H1 (cell line): ENCODE data around the gene RREB1. TPM values are rescaled to one million over a fixed set of nuclear protein-coding genes. Genes with fewer than 3 reads are reported as not detected.

Source experiments
- CTCF ChIA-PET: fragments of 300-600 bp; sonication (Branson Sonifier 250); formaldehyde crosslinking; loops from one replicate; lab custom pipeline; 2021; ENCODE audit not compliant: partially characterized antibody; lab: Charles Lee
- POLR2A ChIA-PET: fragments of 300-600 bp; sonication (Branson Sonifier 250); formaldehyde crosslinking; loops from one replicate; lab custom pipeline; 2021; ENCODE audit warnings: inconsistent platforms; ENCODE audit not compliant: partially characterized antibody; lab: Charles Lee
- DNase-seq, 2 experiments: peaks; one replicate each; pipeline versions ENCODE4 v3.0.0 to v3.0.0-alpha.2; 2010 to 2022; ENCODE audit warnings: low spot score in 2 of 2, low read depth in 1 of 2, mixed read lengths in 1 of 2
- FAIRE-seq: peaks from 2 replicates; lab custom pipeline; 2011; peaks lifted over from hg19 to GRCh38; lab: Jason Lieb, UNC
- H2AFZ ChIP-seq: 2 replicates; pipeline ENCODE4 v1.8.1; 2012; ENCODE audit warnings: low read length, inconsistent platforms
- H2AK5ac ChIP-seq: 2 replicates; pipeline ENCODE4 v1.6.1; 2013; ENCODE audit warnings: low read depth, low read length
- H2BK120ac ChIP-seq: replicated peaks from 2 replicates; pipeline ENCODE3; 2013; ENCODE audit warnings: low read depth, low read length, inconsistent platforms
- H2BK12ac ChIP-seq: 2 replicates; pipeline ENCODE4 v1.6.1; 2013; ENCODE audit warnings: low read depth, low read length
- H2BK15ac ChIP-seq: 2 replicates; pipeline ENCODE4 v1.6.1; 2013; ENCODE audit warnings: low read length
- H2BK20ac ChIP-seq: 2 replicates; pipeline ENCODE4 v1.6.1; 2013; ENCODE audit warnings: low read length
- H2BK5ac ChIP-seq: 2 replicates; pipeline ENCODE4 v1.6.1; 2013; ENCODE audit warnings: low read depth, low read length
- H3K14ac ChIP-seq: 2 replicates; pipeline ENCODE4 v1.6.1; 2013; ENCODE audit warnings: inconsistent platforms; ENCODE audit not compliant: insufficient read length
- H3K18ac ChIP-seq: 2 replicates; pipeline ENCODE4 v1.6.1; 2013; ENCODE audit warnings: low read length; ENCODE audit errors: extremely low read depth
- H3K23ac ChIP-seq: 2 replicates; pipeline ENCODE4 v1.6.1; 2013; ENCODE audit warnings: inconsistent platforms; ENCODE audit not compliant: insufficient read length
- H3K23me2 ChIP-seq: 2 replicates; pipeline ENCODE4 v1.6.1; 2013; ENCODE audit warnings: low read depth, low read length
- H3K27ac ChIP-seq: 2 replicates; pipeline ENCODE4 v1.6.1; 2011; ENCODE audit warnings: low read depth, low read length, inconsistent platforms
- H3K27me3 ChIP-seq, 4 experiments: replicated peaks in 1 of 4; 1 replicate in 1 of 4; 2 replicates in 3 of 4; pipeline versions ENCODE4 v1.6.1 to v1.8.1; 2011 to 2013; ENCODE audit warnings: low read length in 3 of 4, mild to moderate bottlenecking in 3 of 4, inconsistent platforms in 2 of 4, mixed read lengths in 2 of 4, moderate library complexity in 1 of 4; ENCODE audit not compliant: control insufficient read depth in 3 of 4, insufficient read depth in 3 of 4; ENCODE audit errors: extremely low read depth in 1 of 4
- H3K36me3 ChIP-seq, 4 experiments: 2 replicates each; pipeline versions ENCODE4 v1.6.1 to v1.8.1; 2011 to 2013; ENCODE audit warnings: mild to moderate bottlenecking in 4 of 4, low read length in 3 of 4, moderate library complexity in 2 of 4, control low read depth in 1 of 4, inconsistent platforms in 1 of 4; ENCODE audit not compliant: insufficient read depth in 4 of 4, control insufficient read depth in 2 of 4
- H3K4ac ChIP-seq: replicated peaks from 2 replicates; pipeline ENCODE3; 2013; ENCODE audit warnings: low read length, low read depth, mixed read lengths, inconsistent platforms; ENCODE audit not compliant: insufficient read length
- H3K4me1 ChIP-seq, 4 experiments: replicated peaks in 1 of 4; 1 replicate in 1 of 4; 2 replicates in 3 of 4; pipeline versions ENCODE4 v1.6.1 to v1.8.1; 2011 to 2013; ENCODE audit warnings: low read length in 3 of 4, inconsistent platforms in 2 of 4, mixed read lengths in 1 of 4; ENCODE audit not compliant: insufficient read depth in 4 of 4, control insufficient read depth in 3 of 4
- H3K4me2 ChIP-seq, 2 experiments: 2 replicates each; pipeline versions ENCODE4 v1.6.1 to v1.8.1; 2011 to 2013; ENCODE audit warnings: low read depth in 2 of 2, low read length in 2 of 2, control low read depth in 1 of 2, inconsistent platforms in 1 of 2, mild to moderate bottlenecking in 1 of 2; ENCODE audit not compliant: insufficient read depth in 1 of 2
- H3K4me3 ChIP-seq, 4 experiments: fragments of 200-600, 300-600 bp in 1 of 4; sonication (generic), shearing (Covaris generic), sonication (Bioruptor Twin) in 1 of 4; 2 replicates each; pipeline versions ENCODE4 v1.5.1 to v1.8.1; 2011 to 2016; ENCODE audit warnings: low read length in 4 of 4, low read depth in 3 of 4, control low read depth in 2 of 4, inconsistent platforms in 2 of 4, mild to moderate bottlenecking in 2 of 4, mixed read lengths in 1 of 4, moderate library complexity in 1 of 4; ENCODE audit not compliant: insufficient read depth in 2 of 4; ENCODE audit errors: extremely low read depth in 1 of 4
- H3K56ac ChIP-seq: replicated peaks from 2 replicates; pipeline ENCODE3; 2013; ENCODE audit warnings: low read depth, mild to moderate bottlenecking, mixed read lengths, low read length, inconsistent platforms; ENCODE audit not compliant: insufficient read length
- H3K79me1 ChIP-seq: 2 replicates; pipeline ENCODE4 v1.6.1; 2013; ENCODE audit warnings: low read depth, low read length, control low read depth
- H3K79me2 ChIP-seq, 2 experiments: 2 replicates each; pipeline versions ENCODE4 v1.6.1 to v1.8.1; 2012 to 2013; ENCODE audit warnings: low read length in 2 of 2, mild to moderate bottlenecking in 2 of 2, inconsistent platforms in 1 of 2; ENCODE audit not compliant: insufficient read depth in 2 of 2, control insufficient read depth in 1 of 2
- H3K9ac ChIP-seq, 4 experiments: replicated peaks in 1 of 4; 1 replicate in 1 of 4; 2 replicates in 3 of 4; pipeline versions ENCODE4 v1.6.1 to v1.8.1; 2011 to 2013; ENCODE audit warnings: low read depth in 3 of 4, low read length in 3 of 4, control low read depth in 2 of 4, mild to moderate bottlenecking in 2 of 4, moderate library complexity in 2 of 4, inconsistent platforms in 1 of 4; ENCODE audit errors: extremely low read depth in 1 of 4
- H3K9me3 ChIP-seq, 2 experiments: 2 replicates each; pipeline versions ENCODE4 v1.6.1 to v1.8.1; 2012 to 2013; ENCODE audit warnings: mild to moderate bottlenecking in 2 of 2, moderate library complexity in 2 of 2, control low read depth in 1 of 2, inconsistent platforms in 1 of 2, low read depth in 1 of 2, low read length in 1 of 2, mixed read lengths in 1 of 2; ENCODE audit not compliant: insufficient read depth in 2 of 2
- H4K20me1 ChIP-seq, 2 experiments: replicated peaks in 1 of 2; 2 replicates each; pipeline versions ENCODE3 to v1.8.1; 2011 to 2013; ENCODE audit warnings: inconsistent platforms in 2 of 2, low read length in 2 of 2, mild to moderate bottlenecking in 1 of 2; ENCODE audit not compliant: insufficient read depth in 2 of 2, control insufficient read depth in 1 of 2
- H4K5ac ChIP-seq: 2 replicates; pipeline ENCODE4 v1.6.1; 2013; ENCODE audit warnings: low read length, low read depth, mixed read lengths, inconsistent platforms; ENCODE audit not compliant: insufficient read length
- H4K8ac ChIP-seq: 2 replicates; pipeline ENCODE4 v1.8.0; 2013; ENCODE audit warnings: mild to moderate bottlenecking, moderate library complexity, low read length, inconsistent platforms; ENCODE audit not compliant: insufficient read depth; ENCODE audit errors: extremely low read depth
- H4K91ac ChIP-seq: replicated peaks from 2 replicates; pipeline ENCODE3; 2013; ENCODE audit warnings: low read length, mixed read lengths, inconsistent platforms; ENCODE audit not compliant: insufficient read length
- BCL11A ChIP-seq, 2 experiments: IDR thresholded peaks; one replicate each; pipeline ENCODE4 v1.6.1; 2011; ENCODE audit warnings: low read depth in 2 of 2, low read length in 2 of 2, mild to moderate bottlenecking in 2 of 2
- CHD1 ChIP-seq: IDR thresholded peaks from 2 replicates; pipeline ENCODE4 v1.6.1; 2012; ENCODE audit warnings: low read depth, low read length, improper control_type of control experiment
- CTBP2 ChIP-seq: IDR thresholded peaks from 2 replicates; pipeline ENCODE4 v1.7.0; 2011; ENCODE audit warnings: borderline replicate concordance, mild to moderate bottlenecking, moderate library complexity, mixed read lengths, low read length; ENCODE audit not compliant: insufficient read depth, insufficient read length
- NANOG ChIP-seq: IDR thresholded peaks from 2 replicates; pipeline ENCODE4 v1.6.1; 2011; ENCODE audit warnings: low read length, low read depth, mild to moderate bottlenecking, inconsistent platforms; ENCODE audit not compliant: insufficient read depth, poor library complexity, severe bottlenecking
- NRF1 ChIP-seq: IDR thresholded peaks from 2 replicates; pipeline ENCODE4 v1.6.1; 2011; ENCODE audit warnings: mild to moderate bottlenecking, low read depth, low read length, improper control_type of control experiment
- TAF1 ChIP-seq: IDR thresholded peaks from 2 replicates; pipeline ENCODE4 v1.6.1; 2011; ENCODE audit warnings: mild to moderate bottlenecking, low read depth, low read length
- USF2 ChIP-seq: IDR thresholded peaks from 2 replicates; pipeline ENCODE4 v1.6.1; 2011; ENCODE audit warnings: low read length, improper control_type of control experiment
- WGBS, 2 experiments: shearing (Covaris generic) in 1 of 2; methylation state at CpG; one replicate each; pipeline versions ENCODE4 v1.1.6 to v1.1.7; 2013 to 2015; ENCODE audit warnings: low lambda C conversion rate in 2 of 2, mixed read lengths in 2 of 2, inconsistent platforms in 1 of 2, low coverage in 1 of 2, missing lambda C conversion rate in 1 of 2; ENCODE audit not compliant: insufficient replicate concordance in 2 of 2, insufficient coverage in 1 of 2, insufficient read length in 1 of 2; ENCODE audit errors: extremely low coverage in 1 of 2, missing lambda C conversion rate in 1 of 2; 5-methylcytosine and 5-hydroxymethylcytosine counted together
- polyA plus RNA-seq, 7 experiments: library from polyadenylated mRNA; depleted of rRNA in 3 of 7; stranded (reverse) in 5 of 7; unstranded in 2 of 7; fragments of >200 nt in 5 of 7; fragments of 200-250 nt in 2 of 7; gene quantifications; 1 replicate in 5 of 7; 2 replicates in 1 of 7; 4 replicates in 1 of 7; pipeline versions ENCODE4 v1.2.1 to v1.2.3, GENCODE V29; 2011 to 2013; ENCODE audit warnings: missing spikeins in 2 of 7, mixed read lengths in 2 of 7
- total RNA-seq: library from RNA; stranded (reverse); fragmentation: NEBNext Ultra II Directional; extraction: Animal tissue kit (Norgen Biotek cat#: 25700); gene quantifications from 2 replicates; pipeline ENCODE4 v1.2.1, GENCODE V29; 2021

The RREB1 gene
- total and polyA plus RNA-seq, 2 of the 8 experiments (the other 6 are each of a cell fraction or from before 2014, with no cell fraction given): 3.9 to 34.7 TPM

- no peak for DNase-seq
- Histone ChIP-seq H3K18ac (no peak overlapping the region), H2AK5ac (no peak overlapping the region), H2BK12ac (no peak overlapping the region), H2AFZ (no peak overlapping the region), H3K56ac (no peak overlapping the region), H3K36me3 (no peaks in the 10 kb centered on the region), H3K4me1 (no peaks in the 10 kb centered on the region), H3K14ac (no peak overlapping the region), H3K4me2 (no peak overlapping the region), H3K4me3 (no peak overlapping the region), H4K20me1 (no peaks in the 10 kb centered on the region), H3K23me2 (no peaks in the 10 kb centered on the region), H3K79me2 (no peaks in the 10 kb centered on the region), H2BK15ac (no peak overlapping the region), H3K9ac (no peak overlapping the region), H4K91ac (no peak overlapping the region), H4K5ac (no peak overlapping the region), H3K4ac (no peak overlapping the region), H3K79me1 (no peaks in the 10 kb centered on the region), H3K23ac (no peak overlapping the region), H4K8ac (no peak overlapping the region), H2BK20ac (no peak overlapping the region), H3K27me3 (no peaks in the 10 kb centered on the region), H3K9me3 (no peaks in the 10 kb centered on the region), H3K27ac (no peak overlapping the region), H2BK120ac (no peak overlapping the region), H2BK5ac (no peak overlapping the region)
- FAIRE-seq: no peak
- WGBS, 2 experiments: 91% methylated on average over 2 of the region's 2 CpGs; no CpG with 5 or more reads in 1 of the 2 experiments
- POLR2A ChIA-PET: no interaction called here
- CTCF ChIA-PET: interaction anchor here (0.6 to 1.2 kb wide), 2 partner anchors 9 to 197 kb away, joined by 3 to 5 read pairs; no protein-coding TSS in a partner anchor
- TF ChIP-seq CHD1 (no peak), NRF1 (no peak), USF2 (no peak), CTBP2 (no peak), TAF1 (no peak), NANOG (no peak), BCL11A (IDR thresholded peaks at IDR 0.05; ENCODE audit: low read depth in 2 of 2, low read length in 2 of 2) (no peak)
Measured at GRCh38 chr6:7077856-7078255, 29.9 kb upstream of the RREB1 start.
